HG02938 (cell line): ENCODE data around the gene LCP2.

Experiments used
- ATAC-seq: cut with Tn5 transposase; IDR thresholded peaks from one replicate; pipeline ENCODE4 v1.9.1; 2021; ENCODE audit warnings: mild to moderate bottlenecking, moderate library complexity; ENCODE audit not compliant: unreplicated experiment

Gene LCP2

DNA sequence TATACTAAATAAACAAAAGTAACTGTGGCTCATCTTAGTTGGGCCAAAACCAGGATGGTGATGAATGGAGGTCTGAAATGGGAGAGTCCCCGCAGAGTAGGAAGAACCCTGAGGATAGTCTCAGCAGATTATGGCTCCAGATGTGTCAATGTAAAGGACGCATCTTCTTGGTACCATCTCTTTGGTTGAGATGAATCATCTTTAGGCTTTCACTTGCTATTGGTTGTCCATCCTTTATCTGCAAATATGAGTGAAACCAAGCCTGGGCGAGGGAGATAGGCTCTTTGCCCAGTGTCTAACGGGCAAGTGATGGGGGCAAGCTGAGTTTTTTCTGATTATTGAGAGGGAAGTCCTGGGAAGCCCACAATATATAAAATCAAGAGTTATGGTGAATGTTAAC, 19.4 kb upstream of the LCP2 start:
- ATAC-seq, result no peak

DNA sequence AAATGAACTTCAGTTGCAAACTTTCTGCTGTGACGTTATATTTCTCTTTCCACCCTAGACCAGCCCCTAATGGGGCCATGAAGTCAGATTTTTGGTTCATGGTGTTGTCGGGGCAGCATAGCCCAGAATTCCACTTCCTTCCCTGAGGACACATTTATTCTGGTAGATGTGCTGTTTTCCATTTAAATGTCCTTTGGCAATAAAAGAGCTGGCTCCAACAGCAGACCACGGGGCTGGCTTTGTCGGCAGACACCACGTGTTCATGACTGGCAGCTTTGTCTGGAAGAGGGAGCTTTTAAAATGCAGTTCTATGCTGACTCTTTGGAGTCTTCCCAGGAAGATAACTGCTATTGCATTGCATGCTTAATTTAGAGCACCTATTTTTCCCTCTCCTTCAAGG, 17.6 kb upstream of the LCP2 start:
- ATAC-seq, result no peak

DNA sequence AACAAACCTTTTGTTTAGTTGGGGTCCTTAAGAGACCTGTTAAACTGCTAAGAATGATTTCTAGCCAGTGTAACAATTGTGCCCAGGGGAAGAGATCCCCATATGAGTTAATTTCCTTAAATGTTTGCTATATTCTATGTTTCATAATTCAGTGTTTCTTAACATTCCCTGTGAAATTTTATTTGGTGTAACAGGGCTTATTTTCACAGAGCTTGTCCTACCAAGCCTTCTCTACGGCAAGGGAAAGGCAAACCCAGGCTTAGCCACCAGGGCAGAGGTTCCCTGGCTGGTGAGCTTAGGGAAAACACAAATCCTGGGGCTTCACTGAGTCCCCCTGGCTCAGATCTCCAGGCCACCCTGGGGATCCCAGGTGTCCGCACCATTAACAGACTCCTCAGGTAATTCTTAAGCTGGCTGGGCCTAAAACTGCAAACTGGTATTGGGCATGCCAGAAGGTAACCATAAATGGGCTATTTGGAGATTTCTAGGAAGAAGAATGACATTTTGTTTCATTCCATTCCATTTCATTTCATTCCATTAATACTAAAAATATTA, 17.0 kb upstream of the LCP2 start:
- no peak for ATAC-seq

DNA sequence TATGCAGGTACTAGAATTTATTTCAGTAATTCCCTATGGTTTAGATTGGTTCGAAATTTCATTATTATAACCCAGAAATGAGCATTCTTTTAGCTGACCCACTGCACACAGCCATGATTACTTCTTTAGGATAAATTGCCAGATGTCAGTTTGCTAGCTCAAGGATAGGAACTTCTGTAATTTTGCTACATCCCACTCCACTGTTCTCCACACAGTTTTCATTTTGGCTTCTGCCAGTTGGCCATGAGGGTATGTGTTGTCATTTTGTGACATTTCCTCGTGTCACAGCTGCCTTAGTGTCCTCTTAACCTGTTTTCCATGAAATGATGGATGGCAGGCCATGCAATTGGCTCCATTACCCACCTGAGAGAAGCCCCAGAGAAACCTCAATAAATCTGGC, 16.2 kb upstream of the LCP2 start:
- no peak for ATAC-seq

DNA sequence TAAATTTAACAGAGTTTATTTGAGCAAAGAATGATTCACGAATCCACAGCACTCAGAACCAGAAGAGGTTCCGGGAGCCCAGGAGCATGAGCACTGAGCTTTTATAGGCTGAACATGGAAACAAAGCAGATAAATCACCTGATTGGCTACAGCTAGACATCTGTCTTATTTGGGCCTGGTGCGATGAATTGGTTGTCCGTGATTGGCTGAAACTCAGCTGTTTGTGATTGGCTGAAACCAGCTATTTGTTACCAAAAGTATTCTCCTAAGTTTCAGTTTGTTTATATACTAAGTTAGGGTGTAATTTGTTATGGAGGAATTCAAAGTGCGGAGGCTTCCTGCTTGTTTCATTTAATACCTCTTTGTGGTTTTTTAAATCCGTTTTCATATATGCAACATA, 15.8 kb upstream of the LCP2 start:
- no peak for ATAC-seq

DNA sequence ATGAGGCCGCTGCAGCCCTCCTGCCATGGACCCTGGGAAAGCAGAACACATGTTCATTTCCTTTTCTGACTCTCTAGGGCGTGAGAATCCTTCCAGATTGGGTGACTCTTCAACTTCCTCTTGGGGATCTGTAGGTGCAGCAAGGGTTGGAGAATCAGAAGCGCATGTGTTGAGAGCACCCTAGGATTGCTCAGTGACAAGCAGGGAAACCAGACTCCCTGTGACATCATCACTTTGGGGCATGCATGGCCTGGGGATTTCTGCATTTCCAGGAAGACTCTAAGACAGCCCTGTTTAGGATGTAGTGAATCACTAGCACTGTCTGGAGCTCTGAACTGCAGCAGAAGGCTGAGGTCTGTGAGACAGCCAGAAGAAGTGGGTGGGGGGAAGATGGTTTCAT, 15.1 kb upstream of the LCP2 start:
- ATAC-seq, result no peak

DNA sequence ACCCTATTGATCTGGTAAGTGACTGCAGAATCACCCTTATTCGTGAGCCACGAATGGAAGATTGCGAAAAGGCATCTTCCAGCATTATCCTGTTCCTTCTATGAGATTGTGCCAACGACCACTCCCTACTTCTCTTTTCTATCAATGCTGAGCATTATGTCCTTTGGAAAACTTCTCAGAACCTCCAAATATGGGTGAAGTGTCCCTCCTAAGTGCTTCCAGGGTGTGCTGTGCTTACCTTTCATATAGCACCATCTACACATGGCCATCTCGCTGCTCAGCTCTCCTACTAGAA, 14.7 kb upstream of the LCP2 start:
- no peak for ATAC-seq

DNA sequence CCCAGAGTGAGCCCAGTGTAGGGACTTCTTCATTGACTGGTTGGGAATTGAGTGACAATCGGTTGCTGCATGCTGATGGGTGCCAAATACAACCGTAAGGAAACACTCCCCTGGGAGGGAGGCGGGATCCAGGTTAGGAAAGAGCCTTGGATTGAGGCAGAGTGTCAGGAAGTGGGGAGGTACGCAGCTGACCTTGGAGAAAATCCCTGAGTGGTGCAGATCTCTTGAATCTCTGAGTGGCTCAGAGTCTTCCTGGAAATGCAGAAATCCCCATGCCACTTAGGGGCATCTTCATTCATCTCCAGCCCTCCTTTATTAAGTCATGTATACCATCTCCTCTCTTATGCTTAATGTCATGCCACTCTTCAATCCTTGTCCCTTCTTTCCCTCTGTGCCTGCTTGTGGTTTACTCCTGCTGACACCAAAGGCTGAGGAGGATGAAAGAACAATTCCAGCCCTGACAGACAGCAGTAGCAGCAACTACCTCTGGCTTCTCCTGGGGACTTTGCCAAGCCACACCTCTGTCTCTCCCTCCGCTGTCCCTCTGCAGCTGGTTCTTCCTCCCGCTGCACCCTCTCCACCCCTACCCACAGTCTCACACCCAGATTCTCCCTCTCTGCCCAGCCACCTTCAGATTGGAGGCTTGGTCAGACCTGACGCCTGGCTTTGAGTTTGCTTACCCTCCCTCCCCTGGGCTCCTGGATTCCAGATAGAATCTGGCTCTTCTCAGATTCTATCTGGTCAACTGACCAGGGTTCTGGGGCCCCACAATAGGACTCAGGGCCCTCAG, 14.1 kb upstream of the LCP2 start:
- ATAC-seq, result no peak

DNA sequence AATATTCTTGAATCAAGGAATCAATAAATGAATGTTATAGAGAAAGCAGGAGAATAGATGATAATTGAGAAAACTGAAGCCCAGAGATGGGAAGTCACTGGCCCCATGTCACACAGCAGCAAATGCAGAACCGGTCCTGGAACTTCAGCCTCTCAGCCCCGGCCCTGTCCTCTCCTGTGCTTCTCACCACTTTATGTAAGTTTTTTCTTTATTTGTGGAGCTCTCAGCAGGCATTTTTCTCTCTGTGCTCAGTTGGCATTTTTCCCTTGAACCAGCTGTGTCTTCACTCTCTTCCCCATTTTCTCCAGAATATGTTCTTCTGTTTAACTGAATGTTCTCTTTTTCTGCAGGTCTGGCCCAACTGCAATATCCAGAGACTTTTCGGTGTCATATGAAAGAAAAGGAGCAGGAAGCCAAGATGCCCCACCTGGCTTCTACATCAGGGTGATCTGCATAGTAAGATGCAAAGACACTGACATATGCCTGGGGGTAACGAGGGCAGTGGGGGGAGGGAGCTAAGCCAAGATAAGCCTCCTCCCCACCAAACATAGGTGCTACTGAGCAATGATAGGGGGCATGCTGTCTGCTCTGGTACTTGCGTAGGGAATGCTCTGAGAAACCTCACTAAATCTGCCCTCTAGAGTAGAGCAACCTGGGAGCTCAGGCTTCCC, 12.8 kb upstream of the LCP2 start:
- ATAC-seq, result no peak

DNA sequence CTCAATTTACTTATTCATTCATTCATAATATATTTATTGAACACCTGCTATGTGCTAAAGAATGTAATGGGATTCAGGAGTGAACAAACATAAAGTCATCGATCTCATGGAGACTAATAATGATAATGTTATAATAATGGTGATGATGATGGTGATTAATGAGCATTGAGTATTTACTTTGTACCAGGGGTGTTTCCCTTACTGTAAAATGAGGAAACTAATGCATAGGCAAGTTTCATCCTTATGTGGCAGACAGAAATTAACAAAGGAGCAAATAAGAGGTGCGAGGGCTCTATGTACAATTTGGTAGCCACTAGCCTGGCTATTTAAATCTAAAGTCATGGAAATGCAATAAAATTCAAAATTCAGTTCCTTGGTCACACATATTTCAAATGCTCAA, 11.1 kb upstream of the LCP2 start:
- no peak for ATAC-seq

DNA sequence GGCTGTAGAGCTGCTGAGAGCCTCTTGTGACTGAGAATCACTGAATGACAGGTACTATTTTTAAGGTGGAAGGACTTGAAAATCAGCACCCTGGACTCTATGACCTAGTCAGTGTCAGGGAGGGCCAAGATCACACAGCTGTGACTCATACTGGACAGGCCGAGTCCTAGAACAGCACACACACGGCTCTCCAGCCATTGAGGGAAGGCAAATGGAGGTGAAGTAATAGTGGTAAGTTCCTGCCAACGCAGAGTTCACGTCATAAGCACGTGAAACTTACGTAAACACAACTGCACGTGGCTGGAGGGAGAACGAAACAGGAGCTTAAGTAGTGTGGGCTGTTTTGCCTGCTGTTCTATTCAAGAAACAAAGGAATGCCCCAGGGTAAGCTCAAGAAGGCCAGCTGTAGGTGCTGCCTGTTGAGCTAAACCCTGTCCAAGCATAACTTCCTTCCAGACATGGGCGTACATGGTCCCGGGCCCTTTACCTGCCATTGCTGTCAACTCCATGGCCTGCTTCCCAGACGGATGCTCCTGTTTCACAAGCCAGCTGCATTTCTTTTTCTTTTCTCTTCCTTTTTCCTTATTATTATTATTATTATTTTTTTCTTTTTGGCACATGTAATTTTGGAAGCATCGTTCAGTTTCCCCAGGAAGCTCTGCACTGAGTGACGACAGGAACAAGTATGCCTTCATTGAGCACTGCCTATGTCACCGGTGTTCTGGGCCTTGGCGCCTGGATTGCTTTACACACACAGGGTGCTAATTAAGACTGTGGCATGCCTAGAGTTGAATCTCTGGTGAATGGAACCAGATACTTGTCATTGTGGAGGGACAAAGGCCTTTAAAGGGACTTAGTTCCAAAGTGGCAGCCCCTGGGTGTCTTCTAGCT, 10.2 kb upstream of the LCP2 start:
- no peak for ATAC-seq

DNA sequence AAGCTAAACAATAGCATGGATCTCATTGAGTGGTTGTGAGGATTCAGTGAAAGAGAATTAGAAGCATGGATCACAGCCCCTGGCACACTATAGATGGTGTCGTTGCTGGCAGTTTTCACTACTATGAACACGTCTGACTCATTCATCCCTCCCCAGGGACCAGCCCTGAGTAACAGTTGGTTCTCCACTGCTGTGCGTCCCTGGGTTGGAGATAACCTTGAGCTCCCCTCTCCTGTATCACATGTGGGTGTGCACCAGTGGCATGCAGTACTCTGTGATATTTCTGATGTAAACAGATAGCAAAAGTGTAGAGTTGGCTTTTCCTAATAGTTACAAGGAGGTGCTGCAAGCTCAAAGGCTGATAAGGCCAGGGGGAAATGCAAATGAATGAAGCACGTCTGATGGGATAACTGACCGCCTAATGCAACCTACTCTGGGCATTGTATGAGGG, 8.8 kb upstream of the LCP2 start:
- peak; percentile 45 for ATAC-seq

DNA sequence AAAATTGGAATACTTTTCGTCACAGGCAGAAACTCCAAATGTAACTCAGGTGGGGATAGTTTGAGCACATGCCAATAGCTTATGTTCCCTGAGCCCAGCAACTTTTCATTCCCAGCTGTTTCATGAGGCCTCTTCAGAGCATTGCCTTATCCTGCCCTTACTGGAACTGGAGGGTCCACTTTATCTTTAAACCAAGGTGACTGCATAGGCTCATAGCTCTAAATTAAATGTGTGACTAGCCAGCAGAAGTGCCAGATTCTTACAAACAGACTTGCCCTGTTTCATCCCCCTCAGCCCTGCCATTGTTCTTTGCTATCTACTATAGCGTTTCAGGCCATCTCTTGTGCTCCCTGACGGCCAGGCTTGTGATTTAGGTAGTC, 8.1 kb upstream of the LCP2 start:
- no peak for ATAC-seq

DNA sequence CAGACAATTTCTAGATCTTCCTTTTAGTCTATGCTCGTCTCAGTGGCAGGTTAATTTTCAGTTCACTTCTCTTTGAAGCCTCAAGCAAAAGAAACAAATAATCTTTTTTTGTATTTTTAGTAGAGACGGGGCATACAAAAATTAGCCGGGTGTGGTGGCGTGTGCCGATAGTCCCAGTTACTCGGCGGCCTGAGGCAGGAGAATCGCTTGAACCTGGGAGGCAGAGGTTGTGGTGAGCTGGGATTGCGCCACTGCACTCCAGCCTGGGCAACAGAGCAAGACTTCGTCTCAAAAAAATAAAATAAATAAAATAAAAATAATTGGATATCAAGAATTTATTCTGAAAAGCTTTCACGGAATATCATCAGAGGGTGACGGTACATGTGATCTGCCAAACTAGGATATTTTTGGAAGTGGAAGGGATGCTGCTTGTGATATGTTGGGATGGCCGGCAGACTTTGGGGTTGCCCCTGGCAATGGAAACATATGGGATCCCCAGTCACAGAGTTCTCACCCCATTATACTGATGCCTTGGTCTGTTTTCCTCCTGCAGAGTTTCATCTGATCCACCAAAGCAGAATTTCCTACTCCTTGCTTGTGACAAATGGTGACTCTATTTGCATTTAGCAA, 7.6 kb upstream of the LCP2 start:
- no peak for ATAC-seq

DNA sequence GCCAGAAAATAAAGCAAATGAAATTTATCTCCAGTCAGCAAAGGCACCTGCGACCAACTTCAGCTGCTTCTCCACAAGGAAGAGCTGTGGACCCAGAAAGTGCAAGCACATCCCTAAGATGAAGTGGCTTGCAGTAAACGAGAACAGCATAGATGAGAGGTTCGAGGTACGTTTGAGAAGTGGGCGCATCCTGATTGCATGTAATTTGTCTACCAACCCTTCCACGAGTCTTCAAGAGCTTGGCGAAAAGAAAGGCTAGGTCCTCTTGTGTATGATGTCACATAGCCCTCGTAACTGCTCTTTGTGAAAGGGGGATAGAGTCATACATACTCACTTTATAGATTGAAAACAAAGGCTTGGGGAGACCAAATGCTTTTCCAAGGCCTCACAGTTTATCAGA, 6.0 kb upstream of the LCP2 start:
- ATAC-seq, result no peak

DNA sequence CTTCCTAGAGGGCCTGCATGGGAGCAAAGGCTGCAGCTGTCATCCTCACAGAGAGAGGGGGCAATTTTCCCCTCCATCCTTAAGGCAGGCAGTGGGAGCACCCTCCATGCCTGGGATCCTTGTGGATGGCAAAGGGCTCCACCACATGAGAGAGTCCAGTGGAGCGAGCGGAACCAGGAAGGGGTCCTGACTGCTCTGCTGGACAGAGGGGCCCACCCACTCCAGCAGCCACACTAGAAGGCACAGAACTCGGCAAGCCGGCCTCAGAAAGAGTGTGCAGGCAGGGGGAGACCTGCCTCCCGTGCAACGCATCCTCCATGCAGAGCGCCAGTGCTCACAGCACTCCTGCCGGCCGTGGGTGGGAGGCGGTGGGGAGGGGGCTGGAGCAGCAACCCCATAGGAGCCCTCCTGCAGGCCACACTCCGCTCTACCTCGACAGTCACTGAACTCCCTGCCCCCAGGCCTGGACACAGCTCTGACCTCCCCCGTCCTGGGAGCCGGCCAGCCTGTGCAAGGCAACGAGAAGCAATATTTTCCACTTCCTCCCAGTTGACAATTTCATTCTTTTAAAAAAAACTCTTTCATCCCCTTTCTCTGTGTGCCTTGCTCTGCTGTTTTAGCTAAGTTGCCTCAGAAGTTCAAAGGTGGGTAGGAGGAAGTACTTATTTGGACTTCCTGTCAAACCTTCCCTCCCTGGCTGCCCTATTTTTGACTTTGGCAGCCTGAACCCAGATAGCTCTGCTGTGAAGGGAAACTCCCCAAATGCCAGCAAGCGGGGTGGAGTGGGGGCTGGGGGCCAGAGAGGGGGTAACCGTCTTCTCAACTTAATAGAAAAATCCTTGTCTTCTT, 5.3 kb upstream of the LCP2 start:
- ATAC-seq, result peak; percentile 87

DNA sequence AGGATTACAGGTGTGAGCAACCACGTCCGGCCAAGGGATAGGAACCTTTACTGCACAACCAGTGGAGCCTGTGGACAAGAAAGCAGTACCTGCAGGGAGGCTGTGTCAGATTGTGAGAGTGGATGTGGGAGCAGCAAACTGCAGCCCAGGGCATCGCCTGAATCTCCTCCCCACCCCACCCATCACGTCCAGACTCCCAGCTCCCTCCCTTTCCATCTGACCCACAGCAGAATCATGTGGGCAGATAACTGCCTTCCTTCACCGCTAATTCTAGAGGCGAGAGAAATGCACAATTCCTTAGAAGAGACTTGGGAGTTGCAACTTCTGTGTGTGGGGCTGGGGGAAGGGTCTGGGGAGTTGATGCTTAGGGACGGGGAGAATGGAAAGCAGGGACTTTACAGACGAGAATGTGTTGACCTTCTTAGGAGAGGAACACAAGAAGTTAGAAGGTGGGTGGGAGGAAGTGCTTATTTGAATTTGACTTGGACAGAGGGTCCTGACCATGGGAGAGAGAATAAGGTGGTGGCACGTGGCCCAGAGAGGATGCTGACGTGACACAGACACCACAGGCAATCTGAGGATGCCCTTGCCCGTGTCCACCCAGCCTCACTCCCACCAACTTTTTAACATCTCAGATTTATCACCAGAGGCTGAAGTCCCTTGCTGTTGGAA, 4.5 kb upstream of the LCP2 start:
- ATAC-seq, result no peak

DNA sequence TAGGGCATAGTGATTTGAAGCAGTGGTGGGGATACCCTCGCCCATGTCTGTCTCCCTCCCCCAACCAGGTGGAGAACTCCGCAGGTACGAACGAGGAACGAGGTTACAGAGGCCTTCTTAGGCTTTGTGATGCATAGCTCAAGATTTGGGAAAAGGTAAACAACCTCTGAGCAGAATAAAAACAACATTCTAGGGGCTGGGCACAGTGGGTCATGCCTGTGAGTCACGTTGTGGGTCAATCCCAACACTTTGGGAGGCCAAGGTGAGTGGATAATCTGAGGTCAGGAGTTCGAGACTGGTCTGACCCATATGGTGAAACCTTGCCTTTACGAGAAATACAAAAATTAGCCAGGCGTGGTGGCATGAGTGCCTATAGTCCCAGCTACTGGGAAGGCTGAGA, 3.6 kb upstream of the LCP2 start:
- ATAC-seq, result no peak

DNA sequence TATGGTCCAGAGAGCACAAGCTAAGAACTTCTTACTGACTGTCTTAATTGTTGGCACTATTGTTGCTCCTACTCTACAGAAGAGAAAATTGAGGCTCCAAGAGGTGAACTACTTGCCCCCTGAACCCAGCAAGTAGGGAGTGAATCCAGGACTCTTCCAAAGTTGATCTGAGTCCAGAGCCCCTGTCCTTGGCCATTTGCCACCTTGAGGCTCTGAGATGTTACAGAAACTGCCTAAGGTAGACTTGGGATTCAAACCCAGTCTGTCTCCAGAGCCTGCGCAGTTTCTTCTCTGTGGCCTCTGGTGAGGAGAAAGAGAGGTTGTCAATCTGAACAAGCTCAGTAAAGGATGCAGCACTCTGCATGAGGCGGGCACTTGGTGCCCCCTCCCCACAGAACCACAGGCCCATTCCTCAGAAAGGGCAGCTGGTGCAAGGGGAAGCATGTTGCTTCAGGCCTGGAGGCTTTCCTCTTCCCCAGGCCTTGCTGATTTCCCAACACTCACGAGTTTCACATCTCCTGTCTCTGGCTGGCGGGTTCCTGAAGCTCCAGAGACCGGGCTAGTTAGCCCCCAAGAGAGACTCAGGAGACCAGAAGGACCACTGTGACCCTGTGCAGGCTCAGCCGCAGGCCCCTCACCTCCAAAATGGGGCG, 2.9 kb upstream of the LCP2 start:
- ATAC-seq, result no peak
